KMS-11 (cell line): ENCODE results near the gene DENND1A.
"Not testable (repeated sequence)": the region's sequence is repeated elsewhere in the genome, so short reads cannot be mapped to it uniquely, and the experiment has no call there.

Experiments used
- H2AFZ ChIP-seq: fragments of 200-600 bp; sonication (generic); 2 replicates; pipeline ENCODE4 v1.6.1; 2016; ENCODE audit warnings: antibody characterized with exemption, mixed run types, low read depth
- H3K27ac ChIP-seq: fragments of 200-600 bp; sonication (generic); 2 replicates; pipeline ENCODE4 v1.6.1; 2016; ENCODE audit warnings: mild to moderate bottlenecking, mixed run types
- H3K27me3 ChIP-seq: fragments of 200-600 bp; sonication (generic); 2 replicates; pipeline ENCODE4 v1.6.1; 2017; ENCODE audit warnings: mild to moderate bottlenecking, low read depth, mixed run types, moderate library complexity; ENCODE audit not compliant: insufficient read depth
- H3K36me3 ChIP-seq: fragments of 200-600 bp; sonication (generic); 2 replicates; pipeline ENCODE4 v1.6.1; 2017; ENCODE audit warnings: mild to moderate bottlenecking, mixed run types; ENCODE audit not compliant: insufficient read depth
- H3K4me1 ChIP-seq: fragments of 200-600 bp; sonication (generic); 2 replicates; pipeline ENCODE4 v1.6.1; 2016; ENCODE audit warnings: mild to moderate bottlenecking, low read depth, mixed run types; ENCODE audit not compliant: poor library complexity, severe bottlenecking
- H3K4me2 ChIP-seq: fragments of 200-600 bp; sonication (generic); 2 replicates; pipeline ENCODE4 v1.7.0; 2016; ENCODE audit warnings: mild to moderate bottlenecking, mixed run types
- H3K4me3 ChIP-seq: fragments of 200-600 bp; sonication (generic); IDR thresholded peaks from 2 replicates; pipeline ENCODE4 v1.6.1; 2017; ENCODE audit warnings: low read depth, low read length, mixed read lengths; ENCODE audit not compliant: insufficient read depth
- H3K79me2 ChIP-seq: fragments of 200-600 bp; sonication (generic); 2 replicates; pipeline ENCODE4 v1.6.1; 2016; ENCODE audit warnings: low read depth, mixed run types; ENCODE audit not compliant: insufficient read depth
- H3K9ac ChIP-seq: fragments of 200-600 bp; sonication (generic); 2 replicates; pipeline ENCODE4 v1.6.1; 2016; ENCODE audit warnings: mild to moderate bottlenecking, mixed run types
- H4K20me1 ChIP-seq: fragments of 200-600 bp; sonication (generic); 2 replicates; pipeline ENCODE4 v1.6.1; 2016; ENCODE audit warnings: mild to moderate bottlenecking, mixed run types; ENCODE audit not compliant: insufficient read depth
- CTCF ChIP-seq: fragments of 200-600 bp; sonication (generic); conservative IDR thresholded peaks from 2 replicates; pipeline ENCODE4 v1.6.1; 2017; ENCODE audit warnings: low read depth, mild to moderate bottlenecking, antibody characterized with exemption, low read length, moderate library complexity, mixed read lengths

The DENND1A gene

GRCh38 chr9:123334639-123335038, 595.3 kb downstream of the DENND1A start:
- Histone ChIP-seq H3K27ac (no peak overlapping the region), H4K20me1 (no peaks in the 10 kb centered on the region), H3K4me3 (no peak overlapping the region), H2AFZ (no peak overlapping the region), H3K9ac (no peak overlapping the region), H3K4me2 (no peak overlapping the region), H3K27me3 (no peaks in the 10 kb centered on the region), H3K4me1 (peaks cover 45% of the 10 kb centered on the region), H3K79me2 (no peaks in the 10 kb centered on the region), H3K36me3 (no peaks in the 10 kb centered on the region)
- no peak for TF ChIP-seq CTCF

GRCh38 chr9:123333058-123333669, 596.8 kb downstream of the DENND1A start:
- H3K79me2 ChIP-seq, H3K36me3 ChIP-seq, H4K20me1 ChIP-seq, H3K27ac ChIP-seq, H3K4me3 ChIP-seq, H3K4me2 ChIP-seq, H2AFZ ChIP-seq, H3K27me3 ChIP-seq, H3K9ac ChIP-seq: not testable (repeated sequence)
- H3K4me1 ChIP-seq, result peaks cover 41% of the 10 kb centered on the region

GRCh38 chr9:123331346-123332060, 598.4 kb downstream of the DENND1A start:
- H3K79me2 ChIP-seq, result no peaks in the 10 kb centered on the region
- no peaks in the 10 kb centered on the region for H4K20me1 ChIP-seq
- no peaks in the 10 kb centered on the region for H3K36me3 ChIP-seq
- H2AFZ ChIP-seq, result no peak overlapping the region
- H3K9ac ChIP-seq, result no peak overlapping the region
- no peak overlapping the region for H3K27ac ChIP-seq
- no peak for TF ChIP-seq CTCF
- no peak overlapping the region for H3K4me2 ChIP-seq
- no peak overlapping the region for H3K4me3 ChIP-seq
- H3K27me3 ChIP-seq, result no peaks in the 10 kb centered on the region
- H3K4me1 ChIP-seq, result peaks cover 27% of the 10 kb centered on the region
